SK-N-SH (cell line): ENCODE results near the gene MANF. TPM values are rescaled to one million over a fixed set of nuclear protein-coding genes. Genes with fewer than 3 reads are reported as not detected.

Source experiments
- CTCF ChIA-PET: fragments of 300-600, 350-600 bp; formaldehyde crosslinking; extraction: SDS; loops from one replicate; lab custom pipeline; 2021; lab: Yijun Ruan, JAX
- POLR2A ChIA-PET: fragments of 350-600 bp; sonication (Branson Sonifier 250); formaldehyde crosslinking; extraction: SDS; loops from one replicate; lab custom pipeline; 2020; ENCODE audit warnings: antibody characterized with exemption, inconsistent platforms; lab: Yijun Ruan, JAX
- DNase-seq: peaks from one replicate; pipeline ENCODE4 v3.0.0; 2012
- H2AFZ ChIP-seq: fragments of 200-600 bp; sonication (generic); 2 replicates; pipeline ENCODE4 v1.8.1; 2016; ENCODE audit warnings: antibody characterized with exemption, mild to moderate bottlenecking, low read depth
- H3F3A ChIP-seq: fragments of 200-600 bp; sonication (generic); replicated peaks from 2 replicates; pipeline ENCODE3; 2016; ENCODE audit warnings: antibody characterized with exemption, mild to moderate bottlenecking; ENCODE audit not compliant: insufficient read depth
- H3K27ac ChIP-seq, 2 experiments: fragments of 200-500 bp in 1 of 2; fragments of 200-600 bp in 1 of 2; sonication (Bioruptor generic) in 1 of 2; sonication (generic), shearing (Covaris generic) in 1 of 2; 2 replicates each; pipeline versions ENCODE4 v1.5.1 to v1.6.1; 2014 to 2016; ENCODE audit warnings: low read depth in 2 of 2, inconsistent platforms in 1 of 2, low read length in 1 of 2, mild to moderate bottlenecking in 1 of 2, mixed read lengths in 1 of 2
- H3K27me3 ChIP-seq: fragments of 200-600 bp; sonication (generic), shearing (Covaris generic); 2 replicates; pipeline ENCODE4 v1.6.1; 2016; ENCODE audit warnings: mixed run types; ENCODE audit not compliant: insufficient read depth
- H3K36me3 ChIP-seq, 2 experiments: fragments of 200-500 bp in 1 of 2; fragments of 200-600 bp in 1 of 2; sonication (Bioruptor generic) in 1 of 2; sonication (generic) in 1 of 2; replicated peaks in 1 of 2; 2 replicates each; pipeline versions ENCODE3 to v1.5.1; 2014 to 2016; ENCODE audit warnings: low read length in 1 of 2, mild to moderate bottlenecking in 1 of 2; ENCODE audit not compliant: insufficient read depth in 2 of 2, control insufficient read depth in 1 of 2
- H3K4me1 ChIP-seq, 2 experiments: fragments of 200-500 bp in 1 of 2; fragments of 200-600 bp in 1 of 2; sonication (Bioruptor generic) in 1 of 2; sonication (generic), shearing (Covaris generic) in 1 of 2; 2 replicates each; pipeline versions ENCODE4 v1.5.1 to v1.6.1; 2014 to 2016; ENCODE audit warnings: low read depth in 1 of 2, low read length in 1 of 2, mixed run types in 1 of 2; ENCODE audit not compliant: insufficient read depth in 2 of 2, control insufficient read depth in 1 of 2
- H3K4me2 ChIP-seq: fragments of 200-600 bp; sonication (generic), shearing (Covaris generic); 2 replicates; pipeline ENCODE4 v1.6.1; 2017; ENCODE audit warnings: mixed run types
- H3K4me3 ChIP-seq, 2 experiments: fragments of 200-500 bp in 1 of 2; fragments of 200-600 bp in 1 of 2; sonication (Bioruptor generic) in 1 of 2; sonication (generic), shearing (Covaris generic) in 1 of 2; 2 replicates each; pipeline versions ENCODE4 v1.5.1 to v1.8.1; 2014 to 2016; ENCODE audit warnings: low read depth in 2 of 2, inconsistent platforms in 1 of 2, low read length in 1 of 2, mild to moderate bottlenecking in 1 of 2, mixed read lengths in 1 of 2, moderate library complexity in 1 of 2
- H3K79me2 ChIP-seq: fragments of 200-600 bp; sonication (generic); 2 replicates; pipeline ENCODE4 v1.8.1; 2017; ENCODE audit warnings: mild to moderate bottlenecking; ENCODE audit not compliant: insufficient read depth
- H3K9ac ChIP-seq: fragments of 200-600 bp; sonication (generic); 2 replicates; pipeline ENCODE4 v1.6.1; 2017; ENCODE audit warnings: mixed run types
- H3K9me2 ChIP-seq: fragments of 200-600 bp; sonication (generic); 2 replicates; pipeline ENCODE4 v1.6.1; 2017; ENCODE audit warnings: mixed run types
- H3K9me3 ChIP-seq: fragments of 200-600 bp; sonication (generic); 2 replicates; pipeline ENCODE4 v1.6.1; 2017; ENCODE audit warnings: mixed run types, mild to moderate bottlenecking, moderate library complexity
- H4K20me1 ChIP-seq: fragments of 200-600 bp; sonication (generic); 2 replicates; pipeline ENCODE4 v1.6.1; 2017; ENCODE audit warnings: mild to moderate bottlenecking, mixed run types; ENCODE audit not compliant: insufficient read depth
- EP300 ChIP-seq, 2 experiments: IDR thresholded peaks; 2 replicates each; pipeline versions ENCODE4 v1.4.0 to v1.6.1; 2012; ENCODE audit warnings: borderline replicate concordance in 1 of 2, low read depth in 1 of 2, low read length in 1 of 2
- GATA2 ChIP-seq: sonication (generic); formaldehyde crosslinking; IDR thresholded peaks from 2 replicates; pipeline ENCODE4 v1.5.0; 2020; ENCODE audit warnings: mild to moderate bottlenecking, missing genetic modification reagents
- POLR2AphosphoS5 ChIP-seq: IDR thresholded peaks from 2 replicates; pipeline ENCODE4 v1.6.1; 2012; ENCODE audit warnings: low read depth, low read length
- SIN3A ChIP-seq: IDR thresholded peaks from 2 replicates; pipeline ENCODE4 v1.6.1; 2012; ENCODE audit warnings: low read depth, mild to moderate bottlenecking, low read length, moderate library complexity, borderline replicate concordance
- TAF1 ChIP-seq: IDR thresholded peaks from 2 replicates; pipeline ENCODE4 v1.6.1; 2012; ENCODE audit warnings: low read depth, mild to moderate bottlenecking, low read length, moderate library complexity, borderline replicate concordance
- WGBS: methylation state at CpG from one replicate; pipeline ENCODE4 v1.1.6; 2017; ENCODE audit warnings: low lambda C conversion rate; 5-methylcytosine and 5-hydroxymethylcytosine counted together
- polyA plus RNA-seq, 3 experiments: library from polyadenylated mRNA; depleted of rRNA; stranded (reverse); fragments of >200 nt; gene quantifications; 2 replicates each; pipeline ENCODE4 v1.2.3, GENCODE V29; 2012
- TF ChIP-seq, protein P1 (sequence below): IDR thresholded peaks from 2 replicates; pipeline ENCODE4 v1.4.0; 2012; ENCODE audit warnings: low read depth
- TF ChIP-seq, protein P2 (sequence below): IDR thresholded peaks from 2 replicates; pipeline ENCODE4 v1.4.0; 2012; ENCODE audit warnings: low read depth, borderline replicate concordance
- TF ChIP-seq, protein P3 (sequence below): fragments of 150-350 bp; IDR thresholded peaks from 2 replicates; pipeline ENCODE4 v1.6.1; 2016; ENCODE audit warnings: mild to moderate bottlenecking, low read depth, low read length
- TF ChIP-seq, protein P4 (sequence below): fragments of 150-350 bp; IDR thresholded peaks from 2 replicates; pipeline ENCODE4 v1.6.1; 2017; ENCODE audit warnings: antibody characterized with exemption, low read length, low read depth, borderline replicate concordance
- TF ChIP-seq, protein P5 (sequence below): fragments of 200-600 bp; sonication (generic); IDR thresholded peaks from 2 replicates; pipeline ENCODE4 v1.6.1; 2017; ENCODE audit warnings: antibody characterized with exemption, mild to moderate bottlenecking, moderate library complexity

Gene MANF
- polyA plus RNA-seq, 1 of the 3 experiments (the other 2 are of a cell fraction): 121 TPM

DNA sequence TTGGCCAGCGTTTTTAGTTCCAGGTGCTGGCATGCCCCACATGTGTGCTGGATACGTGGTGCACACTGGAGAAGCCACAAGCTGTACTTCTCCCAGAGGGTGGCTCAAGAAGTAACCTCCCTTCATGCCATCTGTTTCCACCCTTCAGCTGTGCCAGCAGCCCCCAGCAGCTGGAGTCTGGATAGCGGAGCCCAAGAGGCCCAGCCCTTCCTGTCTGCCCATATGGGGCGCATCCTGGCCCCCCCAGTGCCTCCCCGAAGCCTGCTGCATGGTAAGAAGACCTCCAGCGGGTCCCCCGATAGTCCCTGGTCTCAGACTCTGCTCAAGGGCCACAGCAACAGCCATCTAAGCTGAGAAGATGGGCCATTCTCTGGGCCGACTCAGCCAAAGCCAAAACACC lies 5.8 kb upstream of the MANF start:
- Histone ChIP-seq H3K4me2 (no peak overlapping the region), H3K9me3 (no peaks in the 10 kb centered on the region), H2AFZ (no peak overlapping the region), H3K27ac (no peak overlapping the region), H4K20me1 (no peaks in the 10 kb centered on the region), H3K79me2 (peaks cover 13% of the 10 kb centered on the region), H3K9me2 (no peaks in the 10 kb centered on the region), H3K4me1 (peaks cover 6% of the 10 kb centered on the region in 2 experiments; a peak in 3 of 4 replicates), H3K27me3 (no peaks in the 10 kb centered on the region; the same call in 1 of the 2 replicates), H3F3A (no peaks in the 10 kb centered on the region), H3K36me3 (no peaks in the 10 kb centered on the region), H3K9ac (no peak overlapping the region), H3K4me3 (no peak overlapping the region)
- ChIA-PET POLR2A (no interaction called here), CTCF (interaction anchor here (0.7 to 6.2 kb wide), 5 partner anchors 7 to 763 kb away, joined by 3 to 53 read pairs (median 6); partner anchors contain the start of gene MAPKAPK3)
- DNase-seq: no peak
- no peak for TF ChIP-seq GATA2
- no peak for TF ChIP-seq SIN3A
- TF ChIP-seq, protein P1, sequence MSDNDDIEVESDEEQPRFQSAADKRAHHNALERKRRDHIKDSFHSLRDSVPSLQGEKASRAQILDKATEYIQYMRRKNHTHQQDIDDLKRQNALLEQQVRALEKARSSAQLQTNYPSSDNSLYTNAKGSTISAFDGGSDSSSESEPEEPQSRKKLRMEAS: no peak
- TF ChIP-seq TAF1: no peak
- no peak for TF ChIP-seq POLR2AphosphoS5
- TF ChIP-seq, protein P2, sequence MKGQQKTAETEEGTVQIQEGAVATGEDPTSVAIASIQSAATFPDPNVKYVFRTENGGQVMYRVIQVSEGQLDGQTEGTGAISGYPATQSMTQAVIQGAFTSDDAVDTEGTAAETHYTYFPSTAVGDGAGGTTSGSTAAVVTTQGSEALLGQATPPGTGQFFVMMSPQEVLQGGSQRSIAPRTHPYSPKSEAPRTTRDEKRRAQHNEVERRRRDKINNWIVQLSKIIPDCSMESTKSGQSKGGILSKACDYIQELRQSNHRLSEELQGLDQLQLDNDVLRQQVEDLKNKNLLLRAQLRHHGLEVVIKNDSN: no peak
- no peak for TF ChIP-seq EP300 (IDR thresholded peaks at IDR 0.05; ENCODE audit: borderline replicate concordance in 1 of 2, low read depth in 1 of 2, low read length in 1 of 2)
- TF ChIP-seq, protein P3, sequence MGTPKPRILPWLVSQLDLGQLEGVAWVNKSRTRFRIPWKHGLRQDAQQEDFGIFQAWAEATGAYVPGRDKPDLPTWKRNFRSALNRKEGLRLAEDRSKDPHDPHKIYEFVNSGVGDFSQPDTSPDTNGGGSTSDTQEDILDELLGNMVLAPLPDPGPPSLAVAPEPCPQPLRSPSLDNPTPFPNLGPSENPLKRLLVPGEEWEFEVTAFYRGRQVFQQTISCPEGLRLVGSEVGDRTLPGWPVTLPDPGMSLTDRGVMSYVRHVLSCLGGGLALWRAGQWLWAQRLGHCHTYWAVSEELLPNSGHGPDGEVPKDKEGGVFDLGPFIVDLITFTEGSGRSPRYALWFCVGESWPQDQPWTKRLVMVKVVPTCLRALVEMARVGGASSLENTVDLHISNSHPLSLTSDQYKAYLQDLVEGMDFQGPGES: no peak
- TF ChIP-seq, protein P4, sequence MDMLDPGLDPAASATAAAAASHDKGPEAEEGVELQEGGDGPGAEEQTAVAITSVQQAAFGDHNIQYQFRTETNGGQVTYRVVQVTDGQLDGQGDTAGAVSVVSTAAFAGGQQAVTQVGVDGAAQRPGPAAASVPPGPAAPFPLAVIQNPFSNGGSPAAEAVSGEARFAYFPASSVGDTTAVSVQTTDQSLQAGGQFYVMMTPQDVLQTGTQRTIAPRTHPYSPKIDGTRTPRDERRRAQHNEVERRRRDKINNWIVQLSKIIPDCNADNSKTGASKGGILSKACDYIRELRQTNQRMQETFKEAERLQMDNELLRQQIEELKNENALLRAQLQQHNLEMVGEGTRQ: no peak
- TF ChIP-seq, protein P5, sequence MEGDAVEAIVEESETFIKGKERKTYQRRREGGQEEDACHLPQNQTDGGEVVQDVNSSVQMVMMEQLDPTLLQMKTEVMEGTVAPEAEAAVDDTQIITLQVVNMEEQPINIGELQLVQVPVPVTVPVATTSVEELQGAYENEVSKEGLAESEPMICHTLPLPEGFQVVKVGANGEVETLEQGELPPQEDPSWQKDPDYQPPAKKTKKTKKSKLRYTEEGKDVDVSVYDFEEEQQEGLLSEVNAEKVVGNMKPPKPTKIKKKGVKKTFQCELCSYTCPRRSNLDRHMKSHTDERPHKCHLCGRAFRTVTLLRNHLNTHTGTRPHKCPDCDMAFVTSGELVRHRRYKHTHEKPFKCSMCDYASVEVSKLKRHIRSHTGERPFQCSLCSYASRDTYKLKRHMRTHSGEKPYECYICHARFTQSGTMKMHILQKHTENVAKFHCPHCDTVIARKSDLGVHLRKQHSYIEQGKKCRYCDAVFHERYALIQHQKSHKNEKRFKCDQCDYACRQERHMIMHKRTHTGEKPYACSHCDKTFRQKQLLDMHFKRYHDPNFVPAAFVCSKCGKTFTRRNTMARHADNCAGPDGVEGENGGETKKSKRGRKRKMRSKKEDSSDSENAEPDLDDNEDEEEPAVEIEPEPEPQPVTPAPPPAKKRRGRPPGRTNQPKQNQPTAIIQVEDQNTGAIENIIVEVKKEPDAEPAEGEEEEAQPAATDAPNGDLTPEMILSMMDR: no peak
- 33% methylated on average over 2 of the region's 8 CpGs for WGBS
